Right lobe of liver (tissue), 4 donors: ENCODE data around the gene POLD3.
A peak's percentile ranks its signal among the peaks of the same experiment; 100 is the strongest.

ENCODE experiments used
- POLR2A ChIP-seq: fragments of 450-650 bp; IDR thresholded peaks from one replicate; pipeline ENCODE4 v1.6.1; 2017; ENCODE audit warnings: antibody characterized with exemption, mild to moderate bottlenecking
- TF ChIP-seq, protein P1 (sequence below), 4 donors: fragments of 200-600 bp in 3 of 4; fragments of 450-650 bp in 1 of 4; IDR thresholded peaks; one replicate each; pipeline versions ENCODE4 v1.5.1 to v1.8.0; 2016 to 2022; ENCODE audit warnings: antibody characterized with exemption in 4 of 4, mild to moderate bottlenecking in 2 of 4
- donor health status: DM: no; HTN: no; CAD: no.
- donor health status: DM: no; HTN: no; CAD: no.
- donor health status: DM: no; HTN: yes; CAD: no.

GRCh38 chr11:74611369-74611861, 19.0 kb downstream of the POLD3 start:
- TF ChIP-seq, protein P1, sequence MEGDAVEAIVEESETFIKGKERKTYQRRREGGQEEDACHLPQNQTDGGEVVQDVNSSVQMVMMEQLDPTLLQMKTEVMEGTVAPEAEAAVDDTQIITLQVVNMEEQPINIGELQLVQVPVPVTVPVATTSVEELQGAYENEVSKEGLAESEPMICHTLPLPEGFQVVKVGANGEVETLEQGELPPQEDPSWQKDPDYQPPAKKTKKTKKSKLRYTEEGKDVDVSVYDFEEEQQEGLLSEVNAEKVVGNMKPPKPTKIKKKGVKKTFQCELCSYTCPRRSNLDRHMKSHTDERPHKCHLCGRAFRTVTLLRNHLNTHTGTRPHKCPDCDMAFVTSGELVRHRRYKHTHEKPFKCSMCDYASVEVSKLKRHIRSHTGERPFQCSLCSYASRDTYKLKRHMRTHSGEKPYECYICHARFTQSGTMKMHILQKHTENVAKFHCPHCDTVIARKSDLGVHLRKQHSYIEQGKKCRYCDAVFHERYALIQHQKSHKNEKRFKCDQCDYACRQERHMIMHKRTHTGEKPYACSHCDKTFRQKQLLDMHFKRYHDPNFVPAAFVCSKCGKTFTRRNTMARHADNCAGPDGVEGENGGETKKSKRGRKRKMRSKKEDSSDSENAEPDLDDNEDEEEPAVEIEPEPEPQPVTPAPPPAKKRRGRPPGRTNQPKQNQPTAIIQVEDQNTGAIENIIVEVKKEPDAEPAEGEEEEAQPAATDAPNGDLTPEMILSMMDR (IDR thresholded peaks at IDR 0.05), result peak; percentile 47 to 57 (median 50)
- TF ChIP-seq POLR2A, result no peak
